ENCODE results near the gene ZNF446. TPM values are rescaled to one million over a fixed set of nuclear protein-coding genes. Genes with fewer than 3 reads are reported as not detected.
A peak's percentile ranks its signal among the peaks of the same experiment; 100 is the strongest.

The ZNF446 gene
- total and polyA plus RNA-seq, 7 experiments from 2014 or later, result 3.2 to 20.0 (median 13.9) TPM

- peaks cover 0 to 33% (median 0%) of the 10 kb centered on the region in 3 experiments for H3K36me3 ChIP-seq (ENCODE audit: control insufficient read depth in 2 of 3, insufficient read depth in 3 of 3, low read length in 3 of 3)
- H3K4me1 ChIP-seq (ENCODE audit: control insufficient read depth in 2 of 2, insufficient read depth in 2 of 2, low read length in 2 of 2), result peaks cover 14 to 16% of the 10 kb centered on the region in 2 donors
- Mint-ChIP-seq H3K9me3 (no peaks in the 10 kb centered on the region), H3K36me3 (peaks cover 0 to 5% (median 0%) of the 10 kb centered on the region in 5 donors), H3K27me3 (no peaks in the 10 kb centered on the region), H3K4me3 (peak overlapping the region in 4 of 10 donors; percentile 21 to 65 (median 50)), H3K4me1 (peaks cover 6 to 35% (median 22%) of the 10 kb centered on the region in 7 donors), H3K27ac (peak overlapping the region in 7 of 9 donors; percentile 14 to 100 (median 72))
- ATAC-seq (no peak), DNase-seq (no peak)
- H3K9me3 ChIP-seq (ENCODE audit: control insufficient read depth in 2 of 3, low read length in 3 of 3), result no peaks in the 10 kb centered on the region
- no peak overlapping the region for H3K27ac ChIP-seq (ENCODE audit: low read depth, low read length)
- intact Hi-C loops (cut with micrococcal nuclease), result no loop called here
- H3K27me3 ChIP-seq (ENCODE audit: control insufficient read depth in 2 of 2, insufficient read depth in 2 of 2, low read length in 2 of 2), result no peaks in the 10 kb centered on the region
- ChIA-PET POLR2A (no interaction called here), CTCF (interaction anchor here (0.8 kb wide), 1 partner anchor 124 kb away, joined by 3 read pairs; no protein-coding TSS in a partner anchor)
- H3K4me3 ChIP-seq (ENCODE audit: low read length), result no peak overlapping the region
These were observed 2.4 kb upstream of the ZNF446 start for GRCh38 chr19:58473775-58474174.

- peak overlapping the region in 8 of 9 donors; percentile 14 to 100 (median 72) for H3K27ac Mint-ChIP-seq
- ATAC-seq, result no peak
- peaks cover 14 to 16% of the 10 kb centered on the region in 2 donors for H3K4me1 ChIP-seq (ENCODE audit: control insufficient read depth in 2 of 2, insufficient read depth in 2 of 2, low read length in 2 of 2)
- peaks cover 0 to 11% (median 0%) of the 10 kb centered on the region in 5 donors for H3K36me3 Mint-ChIP-seq
- CTCF ChIA-PET, result no interaction called here
- POLR2A ChIA-PET, result interaction anchor here (0.6 to 2.3 kb wide), 3 partner anchors 25 to 36 kb away, joined by 3 to 11 read pairs (median 4); partner anchors contain the start of gene ZNF132
- intact Hi-C loops (cut with micrococcal nuclease), result no loop called here
- peaks cover 0 to 28% (median 0%) of the 10 kb centered on the region in 3 experiments for H3K36me3 ChIP-seq (ENCODE audit: control insufficient read depth in 2 of 3, insufficient read depth in 3 of 3, low read length in 3 of 3)
- no peaks in the 10 kb centered on the region for H3K9me3 ChIP-seq (ENCODE audit: control insufficient read depth in 2 of 3, low read length in 3 of 3)
- H3K27me3 Mint-ChIP-seq, result no peaks in the 10 kb centered on the region
- no peaks in the 10 kb centered on the region for H3K9me3 Mint-ChIP-seq
- no peaks in the 10 kb centered on the region for H3K27me3 ChIP-seq (ENCODE audit: control insufficient read depth in 2 of 2, insufficient read depth in 2 of 2, low read length in 2 of 2)
- peaks cover 6 to 29% (median 17%) of the 10 kb centered on the region in 7 donors for H3K4me1 Mint-ChIP-seq
- DNase-seq, result no peak
- no peak overlapping the region for H3K4me3 ChIP-seq (ENCODE audit: low read length)
- H3K4me3 Mint-ChIP-seq, result peak overlapping the region in 9 of 10 donors; percentile 21 to 98 (median 55)
- peak overlapping the region; percentile 91 for H3K27ac ChIP-seq (ENCODE audit: low read depth, low read length)
These were observed 1.7 kb upstream of the ZNF446 start for GRCh38 chr19:58474291-58474996.

DNA sequence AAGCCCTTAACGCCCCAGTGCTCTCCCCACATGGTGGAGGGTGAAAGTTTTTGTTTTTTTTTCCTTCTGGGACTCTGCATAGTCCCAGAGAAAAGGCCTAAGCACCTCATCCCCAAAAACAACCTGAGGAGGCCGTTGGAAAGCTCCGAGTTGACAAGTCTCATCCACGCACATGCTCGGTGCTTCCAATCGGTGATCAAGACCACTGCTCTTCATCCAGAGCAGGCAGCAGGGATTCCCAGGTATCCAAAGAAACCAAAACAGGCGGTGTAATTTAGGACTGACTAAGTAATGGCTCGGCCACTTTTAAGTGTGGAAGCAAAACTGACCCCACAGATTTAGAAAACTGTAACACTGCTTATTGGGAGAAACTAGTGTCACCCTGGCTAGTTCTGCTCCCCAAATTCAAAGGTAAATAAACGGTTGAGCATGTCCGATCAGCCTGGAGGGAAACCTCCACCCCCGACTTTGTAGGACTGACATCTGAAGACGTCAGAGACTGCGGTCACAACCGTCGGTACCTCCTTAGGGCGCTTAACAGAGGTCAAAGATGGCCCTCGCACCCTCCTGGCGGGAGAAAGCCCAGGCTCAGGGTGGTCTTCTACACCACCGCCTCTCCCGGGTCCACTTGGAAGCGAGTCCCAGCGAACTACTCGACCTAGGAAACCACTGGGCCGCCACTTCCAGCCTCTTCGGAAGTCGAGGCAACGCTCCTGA is 997 bp upstream of the ZNF446 start:
- ChIA-PET CTCF (interaction anchor here (0.6 kb wide), 1 partner anchor 61 kb away, joined by 4 read pairs; no protein-coding TSS in a partner anchor), POLR2A (interaction anchor here (0.6 to 2.3 kb wide), 5 partner anchors 24 to 112 kb away, joined by 3 to 11 read pairs (median 4); partner anchors contain the start of genes ZNF132 and ZNF497)
- H3K27ac ChIP-seq (ENCODE audit: low read depth, low read length), result peak overlapping the region; percentile 91
- Mint-ChIP-seq H3K27me3 (no peaks in the 10 kb centered on the region), H3K4me3 (peak overlapping the region; percentile 78 to 99 (median 96)), H3K27ac (peak overlapping the region; percentile 87 to 100 (median 99)), H3K9me3 (no peaks in the 10 kb centered on the region), H3K36me3 (peaks cover 0 to 11% (median 0%) of the 10 kb centered on the region in 5 donors), H3K4me1 (peaks cover 6 to 29% (median 17%) of the 10 kb centered on the region in 7 donors)
- peak overlapping the region; percentile 77 for H3K4me3 ChIP-seq (ENCODE audit: low read length)
- ATAC-seq (peak; percentile 33), DNase-seq (no peak)
- intact Hi-C loops (cut with micrococcal nuclease), result loop anchor here (1.0 kb wide), 8 partner anchors 8 to 256 kb away; partner anchors contain the start of genes MZF1 (in 1 of the 2), RPS5 (in 1 of the 2), ZNF324 (in 1 of the 2) and ZNF837 (in 1 of the 2)
- H3K9me3 ChIP-seq (ENCODE audit: control insufficient read depth in 2 of 3, low read length in 3 of 3), result no peaks in the 10 kb centered on the region
- H3K27me3 ChIP-seq (ENCODE audit: control insufficient read depth in 2 of 2, insufficient read depth in 2 of 2, low read length in 2 of 2), result no peaks in the 10 kb centered on the region
- H3K4me1 ChIP-seq (ENCODE audit: control insufficient read depth in 2 of 2, insufficient read depth in 2 of 2, low read length in 2 of 2), result peaks cover 14 to 16% of the 10 kb centered on the region in 2 donors
- peaks cover 0 to 22% (median 0%) of the 10 kb centered on the region in 3 experiments for H3K36me3 ChIP-seq (ENCODE audit: control insufficient read depth in 2 of 3, insufficient read depth in 3 of 3, low read length in 3 of 3)

DNA sequence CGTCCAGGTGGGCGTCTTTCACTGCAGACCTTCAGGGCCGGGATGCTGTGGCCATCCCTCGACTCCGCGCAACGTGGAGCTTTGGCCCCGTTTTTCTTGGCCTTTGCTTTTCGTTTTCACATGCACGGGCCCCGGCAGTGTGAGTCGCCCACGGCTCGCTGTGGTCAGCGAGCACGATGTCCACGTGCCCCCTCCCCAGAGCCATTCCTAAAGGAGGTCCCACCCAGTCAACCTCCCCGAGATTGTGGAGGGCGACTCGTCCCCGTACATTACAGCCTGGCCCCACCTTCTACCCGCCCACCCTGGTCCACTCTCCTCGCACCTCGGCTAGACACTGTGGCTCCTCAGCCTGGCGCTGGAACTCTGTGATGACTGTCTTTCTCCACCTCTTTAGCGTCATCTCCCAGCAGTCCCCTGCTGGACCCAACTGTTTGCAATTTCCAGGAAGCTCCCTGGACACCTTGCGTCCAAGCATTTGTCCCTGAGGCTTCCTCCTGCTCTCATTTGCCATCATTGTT is 405 bp downstream of the ZNF446 start:
- Histone ChIP-seq H3K27ac (ENCODE audit: low read depth, low read length) (peak overlapping the region; percentile 91), H3K9me3 (ENCODE audit: control insufficient read depth in 2 of 3, low read length in 3 of 3) (no peaks in the 10 kb centered on the region), H3K36me3 (ENCODE audit: control insufficient read depth in 2 of 3, insufficient read depth in 3 of 3, low read length in 3 of 3) (peaks cover 0 to 14% (median 0%) of the 10 kb centered on the region in 3 experiments), H3K4me3 (ENCODE audit: low read length) (peak overlapping the region; percentile 77), H3K4me1 (ENCODE audit: control insufficient read depth in 2 of 2, insufficient read depth in 2 of 2, low read length in 2 of 2) (peaks cover 14 to 16% of the 10 kb centered on the region in 2 donors), H3K27me3 (ENCODE audit: control insufficient read depth in 2 of 2, insufficient read depth in 2 of 2, low read length in 2 of 2) (no peaks in the 10 kb centered on the region)
- ChIA-PET POLR2A (interaction anchor here (1.6 to 2.3 kb wide), 2 partner anchors 23 to 43 kb away, joined by 4 to 11 read pairs; partner anchors contain the start of gene ZBTB45), CTCF (no interaction called here)
- Mint-ChIP-seq H3K27me3 (no peaks in the 10 kb centered on the region), H3K4me3 (peak overlapping the region; percentile 78 to 99 (median 96)), H3K27ac (peak overlapping the region; percentile 85 to 100 (median 95)), H3K9me3 (no peaks in the 10 kb centered on the region), H3K4me1 (peaks cover 6 to 29% (median 17%) of the 10 kb centered on the region in 7 donors), H3K36me3 (peaks cover 0 to 11% (median 0%) of the 10 kb centered on the region in 5 donors)
- intact Hi-C loops (cut with micrococcal nuclease), result loop anchor here (1.0 to 2.0 kb wide), 12 partner anchors 23 to 294 kb away; partner anchors contain the start of genes TRIM28 (in 2 of the 2), ZBTB45 (in 2 of the 2), ZNF132 (in 2 of the 2) and ZNF324B (in 2 of the 2)
- no peak for ATAC-seq
- DNase-seq, result no peak

DNA sequence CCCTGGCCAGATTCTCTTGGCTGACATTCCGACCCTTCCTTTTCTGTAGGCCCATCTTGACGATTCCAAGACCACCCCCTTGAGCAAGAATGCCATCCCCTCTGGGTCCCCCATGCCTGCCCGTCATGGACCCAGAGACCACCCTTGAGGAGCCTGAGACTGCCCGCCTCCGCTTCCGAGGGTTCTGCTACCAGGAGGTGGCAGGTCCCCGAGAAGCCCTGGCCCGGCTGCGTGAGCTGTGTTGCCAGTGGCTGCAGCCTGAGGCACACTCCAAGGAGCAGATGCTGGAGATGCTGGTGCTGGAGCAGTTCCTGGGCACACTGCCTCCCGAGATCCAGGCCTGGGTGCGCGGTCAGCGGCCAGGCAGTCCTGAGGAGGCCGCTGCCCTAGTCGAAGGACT is 978 bp downstream of the ZNF446 start:
- no peaks in the 10 kb centered on the region for H3K9me3 Mint-ChIP-seq
- H3K27ac Mint-ChIP-seq, result peak overlapping the region in 8 of 9 donors; percentile 87 to 100 (median 96)
- Histone ChIP-seq H3K27ac (ENCODE audit: low read depth, low read length) (peak overlapping the region; percentile 91), H3K4me3 (ENCODE audit: low read length) (no peak overlapping the region), H3K27me3 (ENCODE audit: control insufficient read depth in 2 of 2, insufficient read depth in 2 of 2, low read length in 2 of 2) (no peaks in the 10 kb centered on the region), H3K4me1 (ENCODE audit: control insufficient read depth in 2 of 2, insufficient read depth in 2 of 2, low read length in 2 of 2) (peaks cover 14 to 16% of the 10 kb centered on the region in 2 donors), H3K9me3 (ENCODE audit: control insufficient read depth in 2 of 3, low read length in 3 of 3) (no peaks in the 10 kb centered on the region), H3K36me3 (ENCODE audit: control insufficient read depth in 2 of 3, insufficient read depth in 3 of 3, low read length in 3 of 3) (peaks cover 0 to 8% (median 0%) of the 10 kb centered on the region in 3 experiments)
- H3K36me3 Mint-ChIP-seq, result peaks cover 0 to 13% (median 0%) of the 10 kb centered on the region in 5 donors
- H3K27me3 Mint-ChIP-seq, result no peaks in the 10 kb centered on the region
- ChIA-PET POLR2A (interaction anchor here (1.6 kb wide), 1 partner anchor 43 kb away, joined by 4 read pairs; the partner anchor contains the start of gene ZBTB45), CTCF (no interaction called here)
- H3K4me3 Mint-ChIP-seq, result peak overlapping the region; percentile 78 to 99 (median 96)
- intact Hi-C loops (cut with micrococcal nuclease), result loop anchor here in 1 of 2 donors (2.0 kb wide), 1 partner anchor 294 kb away; the partner anchor contains the start of gene ZNF274
- ATAC-seq (no peak), DNase-seq (no peak)
- H3K4me1 Mint-ChIP-seq, result peaks cover 6 to 29% (median 17%) of the 10 kb centered on the region in 7 donors
